Ishikawa (cell line): Measurements from ENCODE around the gene CD58.

Experiments
- EGR1 ChIP-seq: IDR thresholded peaks from 2 replicates; pipeline ENCODE4 v1.6.1; 2012
- RAD21 ChIP-seq: IDR thresholded peaks from 2 replicates; pipeline ENCODE4 v1.6.1; 2012; ENCODE audit warnings: low read depth

GRCh38 chr1:116568662-116569380 lies 2.0 kb downstream of the CD58 start:
- TF ChIP-seq EGR1 = no peak
- TF ChIP-seq RAD21 = no peak
